ENCODE data around the gene GSTM4.

- no peak for TF ChIP-seq CTCF (IDR thresholded peaks at IDR 0.05)
- no peak for TF ChIP-seq POLR2A (IDR thresholded peaks at IDR 0.05)
Observed at GRCh38 chr1:109622137-109622892, 33.6 kb upstream of the GSTM4 start.

Measured in thyroid gland (tissue), 4 donors.